CD1c-positive myeloid dendritic cell (primary cell): ENCODE results near the gene TBC1D13.
A peak's percentile ranks its signal among the peaks of the same experiment; 100 is the strongest.
"Not testable (repeated sequence)": the region's sequence is repeated elsewhere in the genome, so short reads cannot be mapped to it uniquely, and the experiment has no call there.

ENCODE experiments used
- DNase-seq: peaks from one replicate; pipeline ENCODE4 v3.0.0-alpha.2; 2016; ENCODE audit errors: extremely low spot score

TBC1D13 gene

DNA sequence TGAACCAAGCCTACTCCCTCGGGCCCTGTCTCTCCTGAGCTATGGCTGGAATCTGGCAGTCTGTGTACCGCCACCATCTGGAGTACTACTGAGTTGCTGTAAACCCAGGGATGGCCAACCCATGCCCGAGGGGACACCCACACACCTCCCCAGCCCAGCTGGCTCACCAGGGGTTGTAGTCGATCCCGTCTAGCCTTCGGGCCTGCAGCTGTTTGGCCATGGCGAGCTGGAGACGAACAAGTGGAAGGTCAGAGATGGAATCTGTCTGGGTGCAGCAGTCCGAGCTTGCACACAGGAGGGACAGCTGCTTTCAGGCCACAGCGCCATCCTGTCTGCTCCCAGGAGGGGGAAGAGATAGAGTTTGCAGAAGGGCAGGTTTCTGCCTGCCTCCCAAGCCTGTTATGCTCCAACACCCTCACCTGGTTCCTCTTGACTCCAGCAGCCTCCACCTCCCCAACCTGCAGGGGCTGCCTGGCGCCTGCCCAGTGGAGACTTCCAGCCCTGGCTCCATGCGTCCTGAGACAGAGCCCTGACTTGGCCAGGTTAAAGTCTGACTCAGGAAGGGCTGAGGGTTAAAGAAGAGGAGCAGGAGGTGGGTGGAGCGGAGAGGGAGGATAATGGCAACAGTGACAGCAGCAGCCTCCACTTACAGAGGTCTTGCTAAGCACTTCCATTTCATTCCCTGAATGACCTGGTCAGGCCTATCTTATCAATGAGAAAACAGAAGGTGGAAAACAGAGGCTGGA is 58.3 kb downstream of the TBC1D13 start:
- DNase-seq, result no peak

DNA sequence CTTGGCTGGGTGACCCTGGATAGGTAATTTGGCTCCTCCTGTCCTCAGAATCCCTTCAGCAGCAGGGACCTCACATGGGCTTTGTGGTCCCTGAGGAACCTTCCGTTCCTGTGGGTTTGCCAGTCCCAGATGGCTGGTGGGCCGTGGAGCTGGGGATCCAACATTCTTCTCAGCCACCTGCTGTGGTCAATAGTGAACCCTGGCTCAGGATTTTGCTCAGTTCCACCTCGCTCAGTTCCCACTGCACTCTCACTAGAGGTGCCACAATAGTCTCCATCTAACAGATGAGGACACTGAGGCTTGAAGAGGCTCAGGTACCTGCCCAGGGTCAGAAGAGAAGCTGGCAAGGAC is 59.6 kb downstream of the TBC1D13 start:
- no peak for DNase-seq

DNA sequence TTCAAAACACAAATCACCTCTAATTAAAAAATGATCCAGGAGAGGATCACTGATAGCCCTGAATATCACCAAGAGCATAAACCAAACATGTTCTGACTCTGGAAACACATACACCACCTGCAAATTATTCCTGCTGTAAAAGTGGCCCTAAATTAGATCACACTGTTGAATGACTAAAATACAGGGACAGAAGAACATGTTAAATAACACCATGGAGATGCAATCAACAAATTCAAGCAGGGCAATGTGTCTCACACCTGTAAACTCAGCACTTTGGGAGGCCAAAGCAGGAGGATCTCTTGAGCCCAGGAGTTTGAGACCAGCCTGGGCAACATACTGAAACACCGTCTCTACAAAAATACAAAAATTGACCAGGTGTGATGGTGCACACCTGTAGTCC is 60.8 kb downstream of the TBC1D13 start:
- DNase-seq, result no peak

DNA sequence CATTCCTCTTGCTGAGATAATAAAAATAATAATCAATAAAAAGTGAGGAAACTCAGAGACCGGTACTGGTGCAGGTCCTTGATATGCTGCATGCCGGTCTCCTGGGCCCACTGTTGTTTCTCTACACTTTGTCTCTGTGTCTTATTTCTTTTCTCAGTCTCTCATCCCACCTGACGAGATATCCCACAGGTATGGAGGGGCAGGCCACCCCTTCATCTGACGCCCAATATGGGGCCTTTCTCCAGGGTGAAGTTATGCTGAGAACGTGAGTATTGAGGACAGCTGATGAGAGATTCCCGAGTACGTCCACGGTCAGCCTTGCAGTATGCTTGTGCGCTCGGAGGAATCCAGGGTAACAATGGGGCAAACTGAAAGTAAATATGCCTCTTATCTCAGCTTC is 64.0 kb downstream of the TBC1D13 start:
- not testable (repeated sequence) for DNase-seq

DNA sequence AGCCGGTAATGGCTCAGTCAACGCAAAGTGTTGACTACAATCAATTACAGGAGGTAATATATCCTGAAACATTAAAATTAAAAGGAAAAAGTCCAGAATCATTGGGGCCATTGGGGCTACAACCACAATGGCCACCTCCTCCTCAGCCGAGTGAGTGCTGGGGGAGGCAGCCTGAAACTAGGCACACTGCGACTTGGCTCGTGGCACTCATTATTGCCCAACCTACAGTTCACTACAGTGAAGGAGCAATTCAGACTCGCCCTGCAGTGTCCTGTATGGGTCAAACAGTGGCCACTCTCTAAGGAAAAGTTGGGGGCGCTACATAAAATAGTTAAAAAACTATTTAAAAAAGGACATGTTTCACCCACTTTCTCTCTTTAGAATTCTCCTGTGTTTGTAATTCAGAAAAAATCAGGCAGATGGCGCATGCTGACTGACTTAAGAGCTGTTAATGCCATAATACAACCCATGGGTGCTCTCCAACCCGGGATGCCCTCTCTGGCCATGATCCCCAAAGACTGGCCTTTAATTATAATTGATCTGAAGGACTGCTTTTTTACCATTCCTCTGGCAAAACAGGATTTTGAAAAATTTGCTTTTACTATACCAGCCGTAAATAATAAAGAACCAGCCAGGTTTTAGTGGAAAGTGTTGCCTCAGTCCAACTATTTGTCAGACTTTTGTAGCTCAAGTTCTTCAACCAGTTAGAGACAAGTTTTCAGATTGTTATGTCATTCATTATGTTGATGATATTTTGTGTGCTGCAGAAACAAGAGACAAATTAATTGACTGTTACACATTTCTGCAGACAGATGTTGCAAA is 64.9 kb downstream of the TBC1D13 start:
- peak; percentile 64 for DNase-seq

DNA sequence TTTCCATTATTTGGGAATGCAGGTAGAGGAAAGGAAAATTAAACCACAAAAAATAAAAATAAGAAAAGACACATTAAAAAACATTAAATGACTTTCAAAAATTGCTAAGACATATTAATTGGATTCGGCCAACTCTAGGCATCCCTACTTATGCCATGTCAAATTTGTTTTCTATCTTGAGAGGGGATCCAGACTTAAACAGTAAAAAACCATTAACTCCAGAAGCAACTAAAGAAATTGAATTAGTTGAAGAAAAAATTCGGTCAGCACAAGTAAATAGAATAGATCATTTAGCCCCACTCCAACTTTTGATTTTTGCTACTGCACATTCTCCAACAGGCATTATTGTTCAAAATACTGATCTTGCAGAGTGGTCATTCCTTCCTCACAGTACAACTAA is 65.6 kb downstream of the TBC1D13 start:
- DNase-seq, result not testable (repeated sequence)

DNA sequence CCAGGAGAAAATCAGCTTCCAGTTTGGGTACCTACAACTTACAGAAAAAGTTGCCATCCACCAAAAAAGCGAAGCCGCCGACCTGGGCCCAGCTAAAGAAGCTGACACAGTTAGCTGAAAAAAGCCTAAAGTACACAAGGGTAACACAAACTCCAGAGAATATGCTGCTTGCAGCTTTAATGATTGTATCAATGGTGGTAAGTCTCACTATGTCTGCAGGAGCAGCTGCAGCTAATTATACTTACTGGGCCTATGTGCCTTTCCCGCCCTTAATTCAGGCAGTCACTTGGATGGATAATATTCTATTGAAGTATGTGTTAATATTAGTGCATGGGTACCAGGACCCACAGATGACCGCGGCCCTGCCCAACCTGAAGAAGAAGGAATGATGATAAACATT is 67.4 kb downstream of the TBC1D13 start:
- DNase-seq, result not testable (repeated sequence)

DNA sequence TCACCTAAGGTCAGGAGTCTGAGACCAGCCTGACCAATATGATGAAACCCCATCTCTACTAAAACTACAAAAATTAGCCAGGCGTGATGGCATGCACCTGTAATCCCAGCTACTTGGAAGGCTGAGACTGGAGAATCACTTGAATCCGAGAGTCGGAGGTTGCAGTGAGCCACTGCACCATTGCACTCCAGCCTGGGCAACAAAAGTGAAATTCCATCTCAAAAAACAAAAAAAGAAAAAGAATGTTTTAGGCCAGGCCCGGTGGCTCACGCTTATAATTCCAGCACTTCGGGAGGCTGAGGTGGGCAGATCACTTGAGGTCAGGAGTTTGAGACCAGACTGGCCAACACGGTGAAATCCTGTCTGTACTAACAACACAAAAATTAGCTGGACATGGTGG is 71.4 kb downstream of the TBC1D13 start:
- not testable (repeated sequence) for DNase-seq
